HEK293 (cell line): ENCODE data around the gene MAGI1.

ENCODE experiments used
- CTCF ChIA-PET: fragments of 350-600 bp; formaldehyde crosslinking; extraction: SDS; loops from one replicate; lab custom pipeline; 2021; ENCODE audit warnings: antibody characterized with exemption; lab: Yijun Ruan, JAX
- POLR2A ChIA-PET: fragments of 300-600 bp; formaldehyde crosslinking; extraction: SDS; loops from one replicate; lab custom pipeline; 2020; ENCODE audit warnings: antibody characterized with exemption, inconsistent platforms; lab: Yijun Ruan, JAX
- H3K27ac ChIP-seq: fragments of 200-500 bp; sonication (Bioruptor generic); 2 replicates; pipeline ENCODE4 v1.5.1; 2014; ENCODE audit warnings: low read depth, low read length, control low read depth, inconsistent platforms; ENCODE audit errors: extremely low read depth
- H3K36me3 ChIP-seq, 2 experiments: fragments of 200-500 bp in 1 of 2; sonication (Bioruptor generic) in 1 of 2; 1 replicate in 1 of 2; 2 replicates in 1 of 2; pipeline ENCODE4 v1.5.1; 2014 to 2017; ENCODE audit warnings: inconsistent platforms in 2 of 2, low read length in 2 of 2; ENCODE audit not compliant: control insufficient read depth in 2 of 2, insufficient read depth in 1 of 2
- H3K4me1 ChIP-seq: fragments of 200-500 bp; sonication (Bioruptor generic); 2 replicates; pipeline ENCODE4 v1.5.1; 2014; ENCODE audit warnings: mild to moderate bottlenecking, low read length, inconsistent platforms; ENCODE audit not compliant: control insufficient read depth, insufficient read depth
- H3K4me3 ChIP-seq: 2 replicates; pipeline ENCODE4 v1.5.1; 2011; ENCODE audit warnings: low read depth, mild to moderate bottlenecking, control low read depth, low read length, moderate library complexity
- H3K9me3 ChIP-seq: fragments of 200-500 bp; sonication (Bioruptor generic); 2 replicates; pipeline ENCODE4 v1.5.1; 2014; ENCODE audit warnings: low read depth, low read length, inconsistent platforms; ENCODE audit not compliant: control insufficient read depth, insufficient read depth
- BCL11A ChIP-seq: fragments of 450-650 bp; formaldehyde crosslinking; IDR thresholded peaks from 2 replicates; pipeline ENCODE4 v1.5.1; 2016; ENCODE audit warnings: low read depth, missing biosample characterization, missing genetic modification characterization
- KLF1 ChIP-seq: fragments of 450-650 bp; formaldehyde crosslinking; IDR thresholded peaks from 2 replicates; pipeline ENCODE4 v1.5.1; 2016; ENCODE audit warnings: missing biosample characterization, missing genetic modification characterization
- KLF10 ChIP-seq: fragments of 450-650 bp; IDR thresholded peaks from 2 replicates; pipeline ENCODE4 v1.5.1; 2018; ENCODE audit warnings: missing biosample characterization, mild to moderate bottlenecking, missing genetic modification characterization
- KLF8 ChIP-seq: fragments of 450-650 bp; formaldehyde crosslinking; IDR thresholded peaks from 2 replicates; pipeline ENCODE4 v1.5.1; 2016; ENCODE audit warnings: missing biosample characterization, missing genetic modification characterization
- PRDM1 ChIP-seq: fragments of 450-650 bp; formaldehyde crosslinking; IDR thresholded peaks from 2 replicates; pipeline ENCODE4; 2016; ENCODE audit warnings: missing biosample characterization, missing genetic modification characterization
- SETDB1 ChIP-seq: IDR thresholded peaks from one replicate; pipeline ENCODE4 v1.6.1; 2017; ENCODE audit warnings: mild to moderate bottlenecking, low read length, moderate library complexity, mixed read lengths; ENCODE audit not compliant: insufficient read length
- ZFP37 ChIP-seq: fragments of 450-650 bp; formaldehyde crosslinking; IDR thresholded peaks from 2 replicates; pipeline ENCODE4 v1.5.1; 2016; ENCODE audit warnings: missing biosample characterization, missing genetic modification characterization
- ZNF10 ChIP-seq: fragments of 450-650 bp; formaldehyde crosslinking; IDR thresholded peaks from 2 replicates; pipeline ENCODE4 v1.5.1; 2017; ENCODE audit warnings: missing biosample characterization, missing genetic modification characterization
- ZNF121 ChIP-seq: fragments of 450-650 bp; formaldehyde crosslinking; IDR thresholded peaks from 2 replicates; pipeline ENCODE4 v1.5.1; 2016; ENCODE audit warnings: missing biosample characterization, missing genetic modification characterization
- ZNF157 ChIP-seq: fragments of 450-650 bp; formaldehyde crosslinking; IDR thresholded peaks from 2 replicates; pipeline ENCODE4 v1.5.1; 2016; ENCODE audit warnings: missing biosample characterization, missing genetic modification characterization
- ZNF16 ChIP-seq: fragments of 450-650 bp; formaldehyde crosslinking; IDR thresholded peaks from 2 replicates; pipeline ENCODE4 v1.5.1; 2016; ENCODE audit warnings: low read depth, missing biosample characterization, missing genetic modification characterization
- ZNF169 ChIP-seq: fragments of 450-650 bp; formaldehyde crosslinking; IDR thresholded peaks from 2 replicates; pipeline ENCODE4 v1.5.1; 2016; ENCODE audit warnings: missing biosample characterization, missing genetic modification characterization
- ZNF221 ChIP-seq: fragments of 450-650 bp; formaldehyde crosslinking; IDR thresholded peaks from 2 replicates; pipeline ENCODE4 v1.5.1; 2017; ENCODE audit warnings: missing biosample characterization, missing genetic modification characterization, borderline replicate concordance
- ZNF37A ChIP-seq: fragments of 450-650 bp; IDR thresholded peaks from 2 replicates; pipeline ENCODE4 v1.5.1; 2018; ENCODE audit warnings: missing biosample characterization, missing genetic modification characterization
- ZNF391 ChIP-seq: fragments of 450-650 bp; formaldehyde crosslinking; IDR thresholded peaks from 2 replicates; pipeline ENCODE4 v1.5.1; 2016; ENCODE audit warnings: low read depth, missing biosample characterization, missing genetic modification characterization, borderline replicate concordance
- ZNF394 ChIP-seq: fragments of 450-650 bp; formaldehyde crosslinking; IDR thresholded peaks from 2 replicates; pipeline ENCODE4 v1.5.1; 2016; ENCODE audit warnings: missing biosample characterization, missing genetic modification characterization, mild to moderate bottlenecking, moderate library complexity, borderline replicate concordance
- ZNF398 ChIP-seq: fragments of 450-650 bp; formaldehyde crosslinking; IDR thresholded peaks from 2 replicates; pipeline ENCODE4 v1.5.1; 2017; ENCODE audit warnings: missing biosample characterization, missing genetic modification characterization
- ZNF404 ChIP-seq: fragments of 450-650 bp; formaldehyde crosslinking; IDR thresholded peaks from 2 replicates; pipeline ENCODE4 v1.5.1; 2017; ENCODE audit warnings: missing biosample characterization, missing genetic modification characterization
- ZNF501 ChIP-seq: fragments of 450-650 bp; formaldehyde crosslinking; IDR thresholded peaks from 2 replicates; pipeline ENCODE4 v1.5.1; 2016; ENCODE audit warnings: missing biosample characterization, missing genetic modification characterization
- ZNF529 ChIP-seq: fragments of 450-650 bp; formaldehyde crosslinking; IDR thresholded peaks from 2 replicates; pipeline ENCODE4 v1.5.1; 2017; ENCODE audit warnings: missing genetic modification characterization, missing biosample characterization; ENCODE audit not compliant: insufficient replicate concordance
- ZNF558 ChIP-seq: fragments of 450-650 bp; formaldehyde crosslinking; IDR thresholded peaks from 2 replicates; pipeline ENCODE4 v1.5.1; 2016; ENCODE audit warnings: missing biosample characterization, missing genetic modification characterization
- ZNF596 ChIP-seq: fragments of 450-650 bp; IDR thresholded peaks from 2 replicates; pipeline ENCODE4 v1.5.0; 2018; ENCODE audit warnings: missing biosample characterization, mild to moderate bottlenecking, missing genetic modification characterization, moderate library complexity
- ZNF629 ChIP-seq: fragments of 450-650 bp; formaldehyde crosslinking; IDR thresholded peaks from 2 replicates; pipeline ENCODE4 v1.5.1; 2017; ENCODE audit warnings: missing biosample characterization, missing genetic modification characterization
- ZNF677 ChIP-seq: fragments of 450-650 bp; IDR thresholded peaks from 2 replicates; pipeline ENCODE4 v1.5.0; 2018; ENCODE audit warnings: missing biosample characterization, mild to moderate bottlenecking, missing genetic modification characterization, moderate library complexity
- ZNF768 ChIP-seq: fragments of 450-650 bp; formaldehyde crosslinking; IDR thresholded peaks from 2 replicates; pipeline ENCODE4 v1.5.1; 2018; ENCODE audit warnings: missing biosample characterization, mild to moderate bottlenecking, missing genetic modification characterization
- ZSCAN5A ChIP-seq: fragments of 450-650 bp; formaldehyde crosslinking; IDR thresholded peaks from 2 replicates; pipeline ENCODE4 v1.5.1; 2016; ENCODE audit warnings: missing biosample characterization, missing genetic modification characterization
- TF ChIP-seq, protein P1 (sequence below): fragments of 450-650 bp; formaldehyde crosslinking; IDR thresholded peaks from 2 replicates; pipeline ENCODE4 v1.5.1; 2017; ENCODE audit warnings: missing biosample characterization, missing genetic modification characterization
- TF ChIP-seq, protein P2 (sequence below): fragments of 450-650 bp; formaldehyde crosslinking; IDR thresholded peaks from 2 replicates; pipeline ENCODE4 v1.5.1; 2016; ENCODE audit warnings: missing biosample characterization, missing genetic modification characterization
- TF ChIP-seq, protein P3 (sequence below): sonication (generic); formaldehyde crosslinking; IDR thresholded peaks from 2 replicates; pipeline ENCODE4 v1.8.1; 2022; ENCODE audit warnings: mild to moderate bottlenecking, moderate library complexity, missing genetic modification reagents

The MAGI1 gene

GRCh38 chr3:65734382-65734781, 304.3 kb downstream of the MAGI1 start:
- TF ChIP-seq PRDM1 (tag by site-specific recombination) (peak; percentile 29; the same call in 1 of the 2 replicates), ZNF596 (tag by site-specific recombination) (peak; percentile 92), ZFP37 (tag by site-specific recombination) (no peak), KLF10 (tag by site-specific recombination) (no peak), ZNF37A (tag by site-specific recombination) (no peak), ZNF394 (tag by site-specific recombination) (no peak), ZNF629 (no peak), ZNF391 (tag by site-specific recombination) (no peak), KLF8 (tag by site-specific recombination) (no peak), ZSCAN5A (tag by site-specific recombination) (no peak), ZNF221 (tag by site-specific recombination) (no peak), ZNF16 (tag by site-specific recombination) (no peak), ZNF677 (tag by site-specific recombination) (no peak), SETDB1 (no peak), ZNF157 (tag by site-specific recombination) (no peak)
- TF ChIP-seq, protein P1, sequence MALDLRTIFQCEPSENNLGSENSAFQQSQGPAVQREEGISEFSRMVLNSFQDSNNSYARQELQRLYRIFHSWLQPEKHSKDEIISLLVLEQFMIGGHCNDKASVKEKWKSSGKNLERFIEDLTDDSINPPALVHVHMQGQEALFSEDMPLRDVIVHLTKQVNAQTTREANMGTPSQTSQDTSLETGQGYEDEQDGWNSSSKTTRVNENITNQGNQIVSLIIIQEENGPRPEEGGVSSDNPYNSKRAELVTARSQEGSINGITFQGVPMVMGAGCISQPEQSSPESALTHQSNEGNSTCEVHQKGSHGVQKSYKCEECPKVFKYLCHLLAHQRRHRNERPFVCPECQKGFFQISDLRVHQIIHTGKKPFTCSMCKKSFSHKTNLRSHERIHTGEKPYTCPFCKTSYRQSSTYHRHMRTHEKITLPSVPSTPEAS (tag by site-specific recombination) = no peak
- TF ChIP-seq, protein P2, sequence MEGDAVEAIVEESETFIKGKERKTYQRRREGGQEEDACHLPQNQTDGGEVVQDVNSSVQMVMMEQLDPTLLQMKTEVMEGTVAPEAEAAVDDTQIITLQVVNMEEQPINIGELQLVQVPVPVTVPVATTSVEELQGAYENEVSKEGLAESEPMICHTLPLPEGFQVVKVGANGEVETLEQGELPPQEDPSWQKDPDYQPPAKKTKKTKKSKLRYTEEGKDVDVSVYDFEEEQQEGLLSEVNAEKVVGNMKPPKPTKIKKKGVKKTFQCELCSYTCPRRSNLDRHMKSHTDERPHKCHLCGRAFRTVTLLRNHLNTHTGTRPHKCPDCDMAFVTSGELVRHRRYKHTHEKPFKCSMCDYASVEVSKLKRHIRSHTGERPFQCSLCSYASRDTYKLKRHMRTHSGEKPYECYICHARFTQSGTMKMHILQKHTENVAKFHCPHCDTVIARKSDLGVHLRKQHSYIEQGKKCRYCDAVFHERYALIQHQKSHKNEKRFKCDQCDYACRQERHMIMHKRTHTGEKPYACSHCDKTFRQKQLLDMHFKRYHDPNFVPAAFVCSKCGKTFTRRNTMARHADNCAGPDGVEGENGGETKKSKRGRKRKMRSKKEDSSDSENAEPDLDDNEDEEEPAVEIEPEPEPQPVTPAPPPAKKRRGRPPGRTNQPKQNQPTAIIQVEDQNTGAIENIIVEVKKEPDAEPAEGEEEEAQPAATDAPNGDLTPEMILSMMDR (tag by site-specific recombination) = no peak
- CTCF ChIA-PET = interaction anchor here (0.6 to 0.7 kb wide), 2 partner anchors 15 to 606 kb away, joined by 3 to 5 read pairs; no protein-coding TSS in a partner anchor
- no peaks in the 10 kb centered on the region for H3K4me1 ChIP-seq

DNA sequence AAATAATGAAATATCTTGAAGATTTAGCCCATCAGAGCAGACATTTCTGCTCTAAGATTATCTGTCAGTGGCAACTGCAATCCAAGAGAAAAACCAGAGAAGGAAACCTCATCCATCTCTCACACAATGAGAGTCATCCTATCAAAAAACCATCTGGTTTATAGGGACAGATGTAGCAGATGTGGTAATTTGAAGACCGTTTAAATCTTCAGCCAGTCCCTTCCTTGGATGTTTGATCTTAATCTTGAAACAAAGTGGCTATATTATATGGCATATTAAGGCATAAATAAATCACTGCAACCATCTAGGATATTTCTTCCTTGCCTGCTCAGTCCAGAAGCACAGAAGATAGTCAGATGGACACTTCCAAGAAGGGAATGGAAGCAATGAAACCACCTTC, 305.3 kb downstream of the MAGI1 start:
- no peak overlapping the region for H3K27ac ChIP-seq
- ChIA-PET POLR2A (no interaction called here), CTCF (interaction anchor here (0.6 to 2.6 kb wide), 4 partner anchors 16 to 607 kb away, joined by 3 to 18 read pairs (median 4); no protein-coding TSS in a partner anchor)
- no peaks in the 10 kb centered on the region for H3K4me1 ChIP-seq
- no peaks in the 10 kb centered on the region for H3K9me3 ChIP-seq
- no peaks in the 10 kb centered on the region for H3K36me3 ChIP-seq
- no peak overlapping the region for H3K4me3 ChIP-seq
- TF ChIP-seq ZNF529 (tag by site-specific recombination) (no peak), ZNF10 (tag by site-specific recombination) (no peak), ZNF768 (no peak), ZNF16 (tag by site-specific recombination) (no peak), ZNF169 (no peak), ZNF558 (tag by site-specific recombination) (no peak), BCL11A (tag by site-specific recombination) (no peak), ZNF404 (no peak), ZFP37 (tag by site-specific recombination) (no peak), ZNF501 (tag by site-specific recombination) (no peak), KLF1 (tag by site-specific recombination) (no peak), ZNF398 (tag by site-specific recombination) (no peak), ZNF37A (tag by site-specific recombination) (no peak), ZNF121 (tag by site-specific recombination) (no peak)
- TF ChIP-seq, protein P3, sequence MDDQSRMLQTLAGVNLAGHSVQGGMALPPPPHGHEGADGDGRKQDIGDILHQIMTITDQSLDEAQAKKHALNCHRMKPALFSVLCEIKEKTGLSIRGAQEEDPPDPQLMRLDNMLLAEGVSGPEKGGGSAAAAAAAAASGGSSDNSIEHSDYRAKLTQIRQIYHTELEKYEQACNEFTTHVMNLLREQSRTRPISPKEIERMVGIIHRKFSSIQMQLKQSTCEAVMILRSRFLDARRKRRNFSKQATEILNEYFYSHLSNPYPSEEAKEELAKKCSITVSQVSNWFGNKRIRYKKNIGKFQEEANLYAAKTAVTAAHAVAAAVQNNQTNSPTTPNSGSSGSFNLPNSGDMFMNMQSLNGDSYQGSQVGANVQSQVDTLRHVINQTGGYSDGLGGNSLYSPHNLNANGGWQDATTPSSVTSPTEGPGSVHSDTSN = no peak

More at GRCh38 chr3:65734382-65734781, 304.3 kb downstream of the MAGI1 start:
- H3K4me3 ChIP-seq = no peak overlapping the region
- no peaks in the 10 kb centered on the region for H3K9me3 ChIP-seq
- no peaks in the 10 kb centered on the region for H3K36me3 ChIP-seq
- H3K27ac ChIP-seq = no peak overlapping the region
- POLR2A ChIA-PET = no interaction called here
